GM21717 (cell line): ENCODE data around the gene IGSF8.
"Not testable (repeated sequence)": the region's sequence is repeated elsewhere in the genome, so short reads cannot be mapped to it uniquely, and the experiment has no call there.

Experiments
- ATAC-seq: cut with Tn5 transposase; IDR thresholded peaks from one replicate; pipeline ENCODE4 v1.9.1; 2021; ENCODE audit warnings: mild to moderate bottlenecking, moderate library complexity; ENCODE audit not compliant: unreplicated experiment

The IGSF8 gene

GRCh38 chr1:160069460-160070231 is 28.8 kb downstream of the IGSF8 start, which contains the start of gene KCNJ10:
Gene KCNJ10, minus strand, starts transcription at chr1:160070160. Its CDS starts 27,628 bp downstream, at chr1:160042532.
- no peak for ATAC-seq

- no peak for ATAC-seq
These were observed 30.2 kb downstream of the IGSF8 start for GRCh38 chr1:160068225-160068624.

- no peak for ATAC-seq
These were observed 31.3 kb downstream of the IGSF8 start for GRCh38 chr1:160066829-160067745.

GRCh38 chr1:160064746-160065145 is 33.7 kb downstream of the IGSF8 start:
- ATAC-seq: no peak

- ATAC-seq: no peak
These were observed 34.3 kb downstream of the IGSF8 start for GRCh38 chr1:160064164-160064563.

- no peak for ATAC-seq
These were observed 35.2 kb downstream of the IGSF8 start for GRCh38 chr1:160063176-160063575.

GRCh38 chr1:160062230-160062532 is 36.2 kb downstream of the IGSF8 start:
- no peak for ATAC-seq

- no peak for ATAC-seq
These were observed 36.8 kb downstream of the IGSF8 start for GRCh38 chr1:160061369-160062229.

GRCh38 chr1:160058087-160058486 is 40.3 kb downstream of the IGSF8 start:
- ATAC-seq: no peak

- ATAC-seq: no peak
These were observed 41.7 kb downstream of the IGSF8 start for GRCh38 chr1:160056648-160057169.

- no peak for ATAC-seq
These were observed 44.7 kb downstream of the IGSF8 start for GRCh38 chr1:160053548-160054365.

- no peak for ATAC-seq
These were observed 45.5 kb downstream of the IGSF8 start for GRCh38 chr1:160052936-160053335.

- no peak for ATAC-seq
These were observed 47.8 kb downstream of the IGSF8 start for GRCh38 chr1:160050619-160051018.

- not testable (repeated sequence) for ATAC-seq
These were observed 48.2 kb downstream of the IGSF8 start for GRCh38 chr1:160050182-160050581.

GRCh38 chr1:160049101-160049500 is 49.3 kb downstream of the IGSF8 start:
- no peak for ATAC-seq

GRCh38 chr1:160048335-160048734 is 50.1 kb downstream of the IGSF8 start:
- ATAC-seq: no peak

- no peak for ATAC-seq
These were observed 51.1 kb downstream of the IGSF8 start for GRCh38 chr1:160047111-160047991.

- peak; percentile 67 for ATAC-seq
These were observed 51.8 kb downstream of the IGSF8 start for GRCh38 chr1:160046494-160047110.

GRCh38 chr1:160045653-160046052 is 52.8 kb downstream of the IGSF8 start:
- no peak for ATAC-seq
